Measurements from ENCODE around the gene SPAG16. TPM values are rescaled to one million over a fixed set of nuclear protein-coding genes. Genes with fewer than 3 reads are reported as not detected.

Gene SPAG16
- total RNA-seq, 4 donors from 2014 or later, result 34.1 to 59.3 (median 46.8) TPM

- H3K4me3 ChIP-seq (replicated peaks in 1 of 3), result no peak overlapping the region
- no peaks in the 10 kb centered on the region for H3K9me3 ChIP-seq
- no peaks in the 10 kb centered on the region for H3K36me3 ChIP-seq
- no peak for TF ChIP-seq CTCF (IDR thresholded peaks at IDR 0.05)
- TF ChIP-seq POLR2A (IDR thresholded peaks at IDR 0.05), result no peak
- 68 to 71% methylated on average over 1 of the region's 1 CpG for WGBS, 2 donors
- peaks cover 0 to 7% of the 10 kb centered on the region in 2 donors for H3K4me1 ChIP-seq
- intact Hi-C loops (cut with DNase I), result no loop called here
- no peaks in the 10 kb centered on the region for H3K27me3 ChIP-seq
- no peak for DNase-seq
- H3K27ac ChIP-seq, result no peak overlapping the region
Observed at GRCh38 chr2:213279971-213280370, 4.3 kb upstream of the SPAG16 start.

DNA sequence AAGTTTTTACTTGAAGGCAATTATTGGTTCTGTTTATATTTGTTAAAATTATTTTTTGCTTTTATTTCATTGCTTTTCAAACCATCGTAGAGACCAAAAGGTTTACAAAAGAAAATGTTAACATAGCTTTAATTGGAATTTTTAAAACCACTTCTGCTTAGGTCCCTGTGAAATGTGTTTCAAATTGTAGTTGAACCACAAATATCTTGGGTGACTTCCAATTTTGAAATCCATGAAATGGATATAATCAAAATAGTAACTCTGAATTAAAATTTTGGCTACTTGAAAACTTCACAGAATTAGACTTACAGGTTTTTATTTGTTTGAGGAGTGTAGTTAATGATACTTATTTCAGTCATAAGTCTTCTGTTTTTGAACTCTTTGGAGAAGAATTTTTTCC lies 3.1 kb upstream of the SPAG16 start:
- peaks cover 0 to 13% of the 10 kb centered on the region in 2 donors for H3K4me1 ChIP-seq
- H3K9me3 ChIP-seq, result no peaks in the 10 kb centered on the region
- H3K36me3 ChIP-seq, result no peaks in the 10 kb centered on the region
- no peak overlapping the region for H3K4me3 ChIP-seq (replicated peaks in 1 of 3)
- no peak for TF ChIP-seq CTCF (IDR thresholded peaks at IDR 0.05)
- TF ChIP-seq POLR2A (IDR thresholded peaks at IDR 0.05), result no peak
- 76 to 79% methylated on average over 1 of the region's 1 CpG for WGBS, 2 donors
- intact Hi-C loops (cut with DNase I), result no loop called here
- H3K27ac ChIP-seq, result no peak overlapping the region
- no peaks in the 10 kb centered on the region for H3K27me3 ChIP-seq
- DNase-seq, result no peak

DNA sequence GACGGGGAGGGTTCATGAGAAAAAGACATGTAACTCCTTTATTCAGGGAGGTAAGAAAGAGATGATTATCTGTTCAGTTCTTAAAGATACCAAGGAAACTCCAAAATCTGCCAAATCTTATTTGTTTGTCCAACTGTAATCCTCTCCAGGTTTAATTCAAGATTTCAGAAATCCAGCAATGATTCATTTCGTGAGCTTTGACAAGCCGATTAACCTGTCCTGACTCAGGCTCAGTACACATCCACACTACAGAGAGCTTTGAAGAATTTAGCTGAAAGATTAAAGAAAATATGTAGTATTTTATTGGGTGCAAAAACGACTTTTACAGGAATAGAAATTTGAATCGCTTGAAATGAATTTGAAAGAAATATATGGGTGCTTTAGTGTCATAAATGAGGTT lies 1.1 kb downstream of the SPAG16 start:
- Histone ChIP-seq H3K36me3 (no peaks in the 10 kb centered on the region), H3K9me3 (no peaks in the 10 kb centered on the region), H3K4me3 (replicated peaks in 1 of 3) (no peak overlapping the region), H3K27me3 (no peaks in the 10 kb centered on the region), H3K4me1 (peaks cover 0 to 13% of the 10 kb centered on the region in 2 donors), H3K27ac (no peak overlapping the region)
- 88 to 92% methylated on average over 5 of the region's 5 CpGs for WGBS, 2 donors
- no peak for TF ChIP-seq POLR2A (IDR thresholded peaks at IDR 0.05)
- no peak for TF ChIP-seq CTCF (IDR thresholded peaks at IDR 0.05)
- intact Hi-C loops (cut with DNase I), result no loop called here
- DNase-seq, result no peak

GRCh38 chr2:213286161-213286560 lies 1.9 kb downstream of the SPAG16 start:
- TF ChIP-seq POLR2A (IDR thresholded peaks at IDR 0.05) (no peak), CTCF (IDR thresholded peaks at IDR 0.05) (no peak)
- DNase-seq, result no peak
- Histone ChIP-seq H3K27me3 (no peaks in the 10 kb centered on the region), H3K4me3 (replicated peaks in 1 of 3) (no peak overlapping the region), H3K4me1 (peaks cover 0 to 13% of the 10 kb centered on the region in 2 donors), H3K27ac (no peak overlapping the region), H3K9me3 (no peaks in the 10 kb centered on the region), H3K36me3 (no peaks in the 10 kb centered on the region)
- intact Hi-C loops (cut with DNase I), result no loop called here
- 80 to 88% methylated on average over 1 of the region's 1 CpG for WGBS, 2 donors

- Histone ChIP-seq H3K4me3 (replicated peaks in 1 of 3) (no peak overlapping the region), H3K36me3 (no peaks in the 10 kb centered on the region), H3K4me1 (peaks cover 0 to 9% of the 10 kb centered on the region in 2 donors), H3K9me3 (no peaks in the 10 kb centered on the region), H3K27me3 (no peaks in the 10 kb centered on the region), H3K27ac (no peak overlapping the region)
- no peak for DNase-seq
- 81% methylated on average over 2 of the region's 2 CpGs for WGBS, 2 donors
- intact Hi-C loops (cut with DNase I), result no loop called here
- TF ChIP-seq CTCF (IDR thresholded peaks at IDR 0.05) (no peak), POLR2A (IDR thresholded peaks at IDR 0.05) (no peak)
Observed at GRCh38 chr2:213288913-213289700, 4.8 kb downstream of the SPAG16 start.
